Fibroblast of lung (primary cell): ENCODE measurements around the gene NCEH1.

Source experiments
- EZH2 ChIP-seq: IDR thresholded peaks from 2 replicates; pipeline ENCODE4 v1.5.1; 2012; ENCODE audit warnings: low read length, control low read depth, mild to moderate bottlenecking; ENCODE audit errors: missing control alignments
- TF ChIP-seq, protein P1 (sequence below), 2 donors: IDR thresholded peaks in 1 of 2; conservative IDR thresholded peaks in 1 of 2; 1 replicate in 1 of 2; 2 replicates in 1 of 2; pipeline ENCODE4 v1.5.1; 2011 to 2012; ENCODE audit warnings: low read length in 2 of 2, control low read depth in 1 of 2, inconsistent platforms in 1 of 2, low read depth in 1 of 2, mild to moderate bottlenecking in 1 of 2

DNA sequence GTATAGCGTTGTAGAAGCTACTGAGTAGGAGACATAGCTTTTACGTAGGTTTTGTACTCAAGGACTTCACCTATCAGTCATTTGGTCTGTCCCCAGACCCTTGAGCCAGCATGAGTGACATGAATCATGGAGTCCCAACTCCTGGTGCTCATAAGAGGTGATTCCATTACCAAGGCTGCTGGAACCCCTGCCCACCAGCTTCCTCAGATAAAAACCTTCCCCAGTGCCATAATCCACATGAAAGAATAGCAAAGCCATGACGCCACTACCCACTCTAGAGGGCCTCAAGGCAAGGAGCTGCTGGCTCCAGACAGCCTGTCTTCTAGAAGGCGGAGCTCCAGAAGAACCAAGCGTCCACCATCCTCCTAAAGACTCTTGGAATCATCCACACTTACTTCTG is 69.6 kb downstream of the NCEH1 start:
- TF ChIP-seq, protein P1, sequence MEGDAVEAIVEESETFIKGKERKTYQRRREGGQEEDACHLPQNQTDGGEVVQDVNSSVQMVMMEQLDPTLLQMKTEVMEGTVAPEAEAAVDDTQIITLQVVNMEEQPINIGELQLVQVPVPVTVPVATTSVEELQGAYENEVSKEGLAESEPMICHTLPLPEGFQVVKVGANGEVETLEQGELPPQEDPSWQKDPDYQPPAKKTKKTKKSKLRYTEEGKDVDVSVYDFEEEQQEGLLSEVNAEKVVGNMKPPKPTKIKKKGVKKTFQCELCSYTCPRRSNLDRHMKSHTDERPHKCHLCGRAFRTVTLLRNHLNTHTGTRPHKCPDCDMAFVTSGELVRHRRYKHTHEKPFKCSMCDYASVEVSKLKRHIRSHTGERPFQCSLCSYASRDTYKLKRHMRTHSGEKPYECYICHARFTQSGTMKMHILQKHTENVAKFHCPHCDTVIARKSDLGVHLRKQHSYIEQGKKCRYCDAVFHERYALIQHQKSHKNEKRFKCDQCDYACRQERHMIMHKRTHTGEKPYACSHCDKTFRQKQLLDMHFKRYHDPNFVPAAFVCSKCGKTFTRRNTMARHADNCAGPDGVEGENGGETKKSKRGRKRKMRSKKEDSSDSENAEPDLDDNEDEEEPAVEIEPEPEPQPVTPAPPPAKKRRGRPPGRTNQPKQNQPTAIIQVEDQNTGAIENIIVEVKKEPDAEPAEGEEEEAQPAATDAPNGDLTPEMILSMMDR (conservative IDR thresholded peaks at IDR 0.05 in 1 of 2, IDR thresholded peaks at IDR 0.05 in 1 of 2; ENCODE audit: low read depth in 1 of 2, low read length in 2 of 2), result no peak
- TF ChIP-seq EZH2, result no peak
